Pulmonary artery endothelial cell (primary cell): ENCODE results near the gene MVD. TPM values are rescaled to one million over a fixed set of nuclear protein-coding genes. Genes with fewer than 3 reads are reported as not detected.
"Not testable (repeated sequence)": the region's sequence is repeated elsewhere in the genome, so short reads cannot be mapped to it uniquely, and the experiment has no call there.

Source experiments
- DNase-seq: peaks from one replicate; pipeline ENCODE4 v3.0.0-alpha.2; 2011; ENCODE audit warnings: low read depth, low spot score
- total RNA-seq: library from RNA; depleted of rRNA; stranded (reverse); fragments of >200 nt; gene quantifications from 2 replicates; pipeline ENCODE4 v1.2.3, GENCODE V29; 2014

The MVD gene
- total RNA-seq, 1 donor from 2014 or later: 67.3 TPM

DNA sequence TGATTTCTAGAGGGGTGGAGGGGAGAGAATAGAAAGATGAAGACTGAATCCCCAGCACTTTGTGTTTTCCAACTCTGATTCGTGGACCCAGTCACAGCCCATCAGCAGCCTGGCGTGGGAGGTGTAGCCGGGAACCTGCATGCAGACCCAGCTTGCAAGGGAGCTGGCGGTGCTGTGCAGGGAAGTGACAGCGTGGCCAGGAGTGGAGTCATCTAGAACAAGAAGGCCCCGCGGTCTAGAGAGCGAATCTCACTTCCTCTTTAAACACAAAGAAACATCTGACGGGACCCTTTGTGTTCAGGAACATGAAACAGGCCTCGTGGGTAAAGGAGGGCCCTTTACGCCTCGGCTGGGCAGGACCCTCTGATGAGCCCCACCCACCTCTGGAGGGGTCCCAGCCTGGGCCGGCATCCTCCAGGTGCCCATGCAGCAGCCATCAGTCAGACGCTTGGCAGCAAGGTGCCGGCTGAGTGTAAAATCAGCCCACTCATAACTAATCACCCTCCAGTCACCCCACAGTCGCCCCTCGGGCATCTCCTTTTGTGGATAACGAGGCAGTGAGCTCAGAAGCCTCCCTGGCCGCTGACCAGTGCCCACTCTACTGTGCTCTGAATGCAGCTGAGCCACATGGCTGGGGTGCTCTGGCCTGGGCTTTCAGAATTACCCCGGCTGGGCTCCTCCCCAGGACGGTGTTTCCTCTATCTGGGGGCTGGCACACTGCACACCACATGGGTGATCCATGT lies 19.0 kb upstream of the MVD start:
- DNase-seq: no peak

DNA sequence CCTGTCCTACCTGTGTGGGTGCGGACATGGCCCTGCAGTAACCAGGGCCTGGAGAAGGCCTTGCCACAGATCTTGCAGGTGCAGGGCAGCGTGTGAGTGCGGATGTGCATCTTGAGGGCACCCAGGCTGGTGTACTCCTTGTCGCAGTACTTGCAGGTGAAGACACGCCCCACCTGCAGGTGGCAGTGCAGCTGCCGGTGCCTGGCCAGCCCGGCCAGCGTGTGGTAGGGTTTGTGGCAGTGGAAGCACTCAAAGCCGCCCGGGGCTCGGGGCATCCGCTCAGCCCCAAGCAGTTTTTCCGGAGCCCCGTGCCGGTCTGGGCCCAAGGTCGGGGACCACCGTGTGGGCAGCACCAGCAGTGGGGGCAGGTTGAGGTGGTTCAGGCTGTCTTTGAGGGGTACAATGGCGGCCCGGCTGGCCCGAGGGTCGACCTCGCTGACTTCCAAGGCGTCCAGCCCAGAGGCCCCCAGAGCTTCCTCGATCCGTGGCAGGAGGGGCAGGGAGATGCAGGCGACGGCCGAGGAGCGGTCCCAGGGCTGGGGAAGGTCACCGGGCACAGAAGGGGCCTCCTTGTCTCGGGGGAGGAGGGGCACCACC lies 18.3 kb upstream of the MVD start:
- no peak for DNase-seq

DNA sequence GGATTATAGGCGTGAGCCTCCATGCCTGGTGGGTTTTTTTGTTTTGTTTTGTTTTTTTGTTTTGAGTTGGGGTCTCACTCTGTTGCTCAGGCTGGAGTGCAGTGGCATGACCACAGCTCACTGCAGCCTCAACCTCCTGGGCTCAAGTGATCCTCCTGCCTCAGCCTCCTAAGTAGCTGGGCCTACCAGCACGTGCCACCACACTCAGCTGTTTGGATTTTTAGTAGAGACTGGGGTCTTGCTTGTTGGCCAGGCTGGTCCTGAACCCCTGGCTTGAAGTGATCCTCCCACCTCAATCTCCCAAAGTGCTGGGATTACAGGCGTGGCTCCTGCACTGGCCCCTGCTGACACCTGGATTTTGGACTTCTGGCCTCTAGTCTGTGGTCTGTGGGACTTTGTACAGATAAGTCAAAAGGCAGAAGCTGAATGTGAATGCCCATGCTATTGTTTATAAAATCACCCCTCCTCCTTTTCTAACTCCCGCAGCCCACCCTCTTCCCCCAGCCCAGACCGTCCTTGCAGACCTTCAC lies 17.7 kb upstream of the MVD start:
- DNase-seq: no peak

DNA sequence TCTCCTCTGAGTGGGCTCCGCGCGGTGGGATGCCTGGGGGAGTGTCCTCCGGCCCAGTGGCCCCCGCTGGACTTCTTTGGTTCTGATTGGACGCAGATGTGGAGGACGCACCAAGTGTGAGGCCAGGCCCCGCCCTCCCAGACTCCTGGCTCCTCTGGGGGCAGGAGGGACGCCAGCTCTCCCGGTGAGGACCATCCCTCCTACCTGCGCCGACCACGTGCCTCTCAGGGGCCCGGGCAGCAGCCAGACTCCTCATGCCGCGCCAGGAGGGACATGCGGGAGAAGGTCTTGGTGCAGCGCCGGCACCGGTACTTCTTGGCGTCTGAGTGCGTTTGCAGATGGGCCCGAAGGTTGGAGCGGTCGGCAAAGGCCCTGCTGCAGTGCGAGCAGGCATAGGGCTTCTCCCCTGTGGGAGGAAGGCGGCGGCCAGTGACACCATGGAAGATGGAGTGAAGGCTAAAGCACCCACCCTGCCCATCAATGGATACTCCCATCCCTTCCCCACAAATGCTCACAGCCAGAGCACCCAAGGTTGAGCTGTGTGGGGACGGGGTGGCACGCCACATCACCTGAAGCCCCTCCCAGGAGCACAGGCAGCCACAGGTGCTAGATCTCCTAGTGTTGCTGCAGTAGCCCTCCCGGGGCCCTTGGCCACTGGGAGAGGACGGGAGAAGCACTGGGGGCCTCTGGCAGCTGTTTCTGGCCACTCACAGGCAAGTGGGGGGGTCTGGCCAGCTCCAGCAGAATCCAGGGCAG lies 15.5 kb upstream of the MVD start:
- no peak for DNase-seq

DNA sequence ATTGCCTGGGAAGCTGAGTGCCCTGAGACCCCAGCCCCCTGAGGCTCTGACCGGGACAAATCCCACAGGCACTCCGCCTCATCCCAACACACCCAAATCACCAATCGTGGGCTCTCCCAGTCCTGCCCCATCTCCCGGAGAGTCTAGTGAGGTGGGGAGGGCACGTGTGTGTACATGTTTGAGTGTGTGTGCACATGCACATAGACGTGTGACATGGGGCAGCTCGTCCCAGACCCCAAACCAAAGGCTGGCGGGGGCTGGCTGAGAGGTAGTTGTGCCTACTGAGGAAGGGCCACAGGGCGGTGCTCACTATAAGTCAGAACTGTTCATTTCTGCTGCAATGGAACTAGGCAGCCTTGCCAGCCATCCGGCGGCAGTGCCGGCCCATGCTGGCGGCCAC lies 14.8 kb upstream of the MVD start:
- DNase-seq: no peak

DNA sequence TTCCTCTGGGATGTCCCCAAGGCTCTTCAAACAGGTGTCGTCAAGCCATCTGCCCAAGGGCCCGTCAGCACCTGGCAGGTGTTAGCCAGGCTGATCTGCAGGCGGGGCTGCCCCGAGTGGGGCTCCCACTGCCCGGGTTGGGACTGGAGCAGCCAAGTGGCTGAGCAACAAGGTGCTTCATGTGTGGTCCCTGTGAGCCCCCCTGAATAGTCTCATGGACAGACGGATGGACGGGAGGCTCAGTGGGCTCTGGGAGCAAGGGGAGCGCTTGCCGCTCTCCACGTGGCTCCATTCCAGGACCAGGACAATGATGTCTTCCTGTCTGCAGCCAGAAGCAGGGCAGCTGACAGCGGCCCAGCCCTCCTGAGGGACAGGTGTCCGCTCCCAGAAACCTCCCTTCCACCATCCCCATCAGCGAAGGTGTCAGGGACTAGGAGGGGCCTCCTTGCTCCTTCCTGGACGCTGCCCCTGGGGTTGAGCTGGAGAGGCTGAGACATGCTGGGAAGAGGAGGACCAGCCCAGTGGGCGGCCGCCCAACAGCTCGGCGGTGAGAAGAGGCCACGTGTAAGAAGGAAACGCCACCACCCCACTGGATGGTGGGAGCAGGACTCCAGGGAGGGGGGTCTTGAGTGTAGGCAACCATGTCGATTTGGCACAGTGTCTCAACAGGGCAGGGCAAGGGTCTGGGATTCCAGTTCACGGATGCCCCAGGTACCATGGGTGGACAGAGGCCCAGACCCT lies 13.8 kb upstream of the MVD start:
- DNase-seq: no peak

DNA sequence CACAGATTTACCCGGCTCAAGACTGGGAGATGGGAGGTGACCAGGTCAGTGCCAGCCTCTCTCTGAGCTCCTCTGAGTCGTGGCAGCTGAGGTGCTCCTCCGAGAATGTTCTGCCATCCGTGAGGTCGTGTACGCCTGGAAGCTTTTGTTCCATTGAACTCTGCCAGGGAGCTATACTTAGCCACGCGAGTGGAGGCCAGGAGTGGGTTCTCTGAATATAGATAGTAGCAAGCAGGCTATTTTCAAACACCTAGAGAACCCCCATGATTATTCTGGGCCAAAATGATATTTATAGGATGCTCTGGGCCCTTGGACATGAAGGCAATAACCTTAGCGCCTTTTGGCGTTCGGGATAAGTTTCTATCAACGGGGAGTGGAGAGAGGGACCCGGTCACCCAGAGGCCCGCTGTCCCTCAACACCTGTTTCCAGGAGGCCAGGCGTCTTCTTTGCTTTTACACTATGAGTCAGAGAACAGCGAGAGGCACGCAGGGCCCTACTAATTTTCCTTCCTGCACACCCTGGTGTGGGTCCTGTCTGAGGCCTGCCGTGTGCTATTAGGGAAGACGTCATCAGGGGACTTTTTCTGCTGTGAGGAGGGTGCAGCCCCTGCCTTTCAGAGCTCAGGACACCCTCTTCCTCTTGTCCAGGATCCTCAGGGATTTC lies 11.0 kb upstream of the MVD start:
- no peak for DNase-seq

DNA sequence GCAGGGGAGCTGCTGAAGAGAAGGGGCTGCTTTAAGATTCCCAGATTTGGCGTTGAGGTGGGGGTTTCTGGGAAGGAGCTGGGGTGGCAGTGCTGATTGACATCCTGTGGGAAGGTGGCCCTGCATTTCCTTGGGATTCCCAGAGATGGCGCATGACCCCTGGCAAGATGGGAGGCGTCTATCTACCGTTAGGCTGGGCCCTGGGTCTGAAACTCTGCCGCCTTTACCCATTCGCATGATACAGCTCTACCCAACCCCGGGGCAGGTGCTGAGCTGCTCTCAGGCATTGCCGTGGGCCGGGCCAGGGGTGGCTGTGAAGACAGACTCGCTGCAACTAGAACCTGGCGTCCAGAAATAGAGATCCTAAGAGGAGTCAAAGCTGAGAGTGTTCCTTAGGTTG lies 9.9 kb upstream of the MVD start:
- no peak for DNase-seq

DNA sequence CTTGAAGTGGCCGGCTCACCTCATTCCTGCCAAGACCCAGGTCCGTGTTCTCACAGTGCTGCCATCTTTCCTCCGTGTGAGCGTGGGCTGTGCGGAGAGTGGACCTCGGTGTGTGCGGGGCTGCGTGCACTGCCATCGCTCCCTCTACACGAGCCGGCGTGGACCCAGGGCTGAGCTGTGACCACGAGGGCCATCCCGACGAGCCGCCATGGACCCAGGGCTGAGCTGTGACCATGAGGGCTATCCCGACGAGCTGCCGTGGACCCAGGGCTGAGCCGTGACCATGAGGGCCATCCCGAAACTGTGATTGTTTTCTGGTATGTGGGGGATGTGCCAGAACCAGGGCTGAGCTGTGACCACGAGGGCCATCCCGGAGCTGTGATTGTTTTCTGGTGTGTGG lies 8.9 kb upstream of the MVD start:
- no peak for DNase-seq

DNA sequence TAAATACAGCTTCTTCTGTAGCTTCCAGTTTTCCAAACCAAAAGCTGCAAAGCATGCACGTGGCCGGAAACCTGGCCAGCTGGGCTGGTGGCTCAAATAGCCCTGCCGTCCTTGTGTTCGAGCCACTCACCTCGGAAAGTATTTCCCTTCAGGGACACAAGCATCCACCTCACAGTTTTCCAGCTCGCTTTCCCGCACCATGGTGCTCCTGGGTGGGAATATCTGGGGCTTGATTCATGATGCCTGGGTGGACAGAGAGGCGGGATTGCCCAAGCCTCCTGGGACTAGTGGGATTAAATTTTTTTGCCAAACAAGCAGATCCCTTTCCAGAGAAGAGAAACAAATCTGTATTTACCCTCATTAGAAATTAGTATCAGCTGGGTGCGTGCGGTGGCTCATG lies 7.1 kb upstream of the MVD start:
- no peak for DNase-seq

DNA sequence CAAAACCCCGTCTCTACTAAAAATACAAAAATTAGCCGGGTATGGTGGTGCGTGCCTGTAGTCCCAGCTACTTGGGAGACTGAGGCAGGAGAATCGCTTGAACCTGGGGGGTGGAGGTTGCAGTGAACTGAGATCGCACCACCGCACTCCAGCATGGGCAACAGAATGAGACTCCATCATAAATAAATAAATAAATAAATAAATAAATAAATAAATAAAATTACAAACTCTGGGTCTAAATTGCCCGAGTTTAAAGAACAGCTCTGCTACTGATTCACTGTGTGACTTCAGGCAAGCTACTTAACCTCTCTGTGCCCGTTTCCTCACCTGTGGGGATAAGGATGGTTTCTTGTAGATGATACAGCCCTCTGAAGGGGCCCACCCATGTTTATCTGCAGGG lies 6.6 kb upstream of the MVD start:
- not testable (repeated sequence) for DNase-seq

DNA sequence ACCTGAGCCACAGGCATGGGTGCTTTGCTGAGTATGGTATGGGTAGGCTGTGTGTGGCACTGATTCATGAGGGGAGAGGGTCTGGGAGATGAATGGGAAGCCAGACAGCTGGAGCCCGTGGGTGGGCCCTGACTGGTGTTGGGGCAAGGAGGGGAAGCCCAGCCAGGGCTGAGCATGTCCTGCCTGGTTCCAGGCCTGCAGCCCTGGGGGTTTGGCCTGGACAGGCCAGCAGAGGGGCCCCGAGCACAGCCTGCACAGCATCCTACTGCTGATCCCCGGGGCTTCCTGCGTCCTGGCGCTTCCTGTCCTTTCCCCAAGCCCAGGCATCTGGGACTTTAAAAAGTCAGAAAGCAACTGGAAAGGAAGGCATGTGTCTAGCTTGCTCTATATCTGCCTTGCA lies 4.6 kb upstream of the MVD start:
- DNase-seq: no peak

DNA sequence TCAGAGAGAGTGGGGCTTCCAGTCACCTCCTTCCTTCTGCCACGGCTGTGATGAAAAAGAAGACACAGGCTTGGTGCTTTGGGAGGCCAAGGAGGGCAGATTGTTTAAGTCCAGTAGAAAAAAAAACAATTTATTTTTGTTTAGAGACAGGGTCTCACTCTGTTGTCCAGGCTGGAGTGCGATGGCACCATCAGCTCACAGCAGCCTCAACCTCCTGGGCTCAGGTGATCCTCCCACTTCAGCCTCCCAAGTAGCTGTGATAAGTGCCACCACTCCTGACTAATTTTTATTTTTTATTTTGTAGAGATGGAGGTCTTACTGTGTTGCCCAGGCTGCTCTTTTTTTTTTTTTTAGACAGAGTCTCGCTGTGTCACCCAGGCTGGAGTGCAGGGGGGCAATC lies 2.7 kb upstream of the MVD start:
- no peak for DNase-seq

DNA sequence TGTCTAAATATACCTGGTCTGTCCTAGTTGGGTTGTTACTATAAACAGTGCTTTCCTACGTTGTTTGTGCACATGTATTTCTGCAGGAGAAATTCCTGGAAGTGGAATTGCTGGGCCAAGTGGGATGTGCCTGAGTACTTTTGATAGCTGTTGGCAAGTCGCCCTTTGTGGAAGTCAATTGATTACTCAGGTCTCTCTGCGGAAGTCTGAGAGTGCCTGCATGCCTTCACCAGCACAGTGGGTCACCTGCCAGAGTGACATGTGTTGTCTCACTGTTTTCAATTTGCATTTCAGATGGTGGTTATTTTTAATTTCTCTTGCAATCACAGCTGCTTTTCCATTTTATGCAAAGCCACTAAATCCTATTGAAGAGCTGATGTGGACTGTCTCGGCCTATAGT lies 2.3 kb upstream of the MVD start:
- DNase-seq: peak; percentile 84

DNA sequence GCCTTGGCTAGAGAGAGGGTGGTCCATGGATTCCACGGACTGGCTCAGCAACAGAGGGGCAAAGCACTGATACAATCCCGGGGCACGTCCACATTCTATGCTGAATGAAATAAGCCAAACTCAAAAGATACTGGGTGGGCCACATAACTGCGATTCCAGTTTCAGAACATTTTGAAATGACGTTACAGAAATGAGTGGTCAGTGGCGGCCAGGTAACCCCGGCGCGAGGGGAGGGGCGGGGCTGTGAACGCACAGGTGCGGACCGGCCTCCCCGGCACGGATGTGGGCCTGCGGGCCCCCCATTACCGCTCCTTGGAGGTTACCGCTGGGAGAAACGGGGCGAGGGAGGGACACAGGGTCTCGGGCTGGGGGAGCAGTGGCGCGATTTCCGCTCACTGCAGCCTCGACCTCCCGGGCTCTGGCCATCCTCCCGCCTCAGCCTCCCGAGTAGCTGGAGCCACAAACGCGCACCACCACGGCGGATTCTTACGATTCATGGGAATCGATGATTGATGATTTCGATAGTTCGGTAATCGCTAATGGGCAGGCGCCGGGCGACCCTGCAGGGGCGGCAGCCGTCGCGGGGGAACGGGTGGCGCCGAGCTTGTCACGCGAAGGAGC lies 559 bp downstream of the MVD start:
- no peak for DNase-seq

DNA sequence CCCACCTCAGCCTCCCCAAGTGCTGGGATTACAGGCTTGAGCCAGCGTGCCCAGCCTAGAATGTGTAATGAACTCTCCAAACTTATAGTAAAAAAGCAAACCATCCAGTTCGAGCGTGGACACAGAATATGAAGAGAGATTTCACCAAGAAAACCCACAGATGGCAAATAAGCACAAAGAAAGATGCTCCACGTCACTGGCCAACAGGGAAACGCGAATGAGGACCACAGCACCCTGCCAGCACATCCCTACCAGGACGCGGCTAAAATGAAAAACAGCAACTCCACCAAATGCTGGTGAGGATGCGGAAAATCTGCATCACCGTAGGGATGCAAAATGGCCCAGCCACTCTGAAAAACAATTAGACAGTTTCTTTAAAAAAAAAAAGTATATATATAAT lies 1.4 kb downstream of the MVD start:
- DNase-seq: no peak

DNA sequence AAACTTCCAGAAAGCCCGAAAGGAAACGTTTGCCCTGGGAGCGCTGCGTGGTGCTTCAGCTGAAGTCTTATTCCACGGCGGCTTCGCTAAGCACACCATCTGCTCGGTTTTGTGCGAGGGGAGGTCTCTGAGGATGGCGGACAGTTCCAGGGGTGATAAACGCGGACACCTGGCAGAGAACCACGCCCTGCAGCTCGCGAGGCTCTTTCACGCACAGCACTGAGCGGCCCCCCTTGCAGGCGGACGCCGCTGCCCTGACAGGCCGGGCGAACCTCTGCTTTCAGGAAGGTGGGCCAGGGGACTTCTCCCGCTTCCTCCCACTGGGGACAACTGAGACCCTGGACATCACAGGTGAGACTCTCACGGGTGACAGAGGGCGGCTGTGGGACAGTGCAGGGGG lies 3.7 kb downstream of the MVD start:
- DNase-seq: no peak

DNA sequence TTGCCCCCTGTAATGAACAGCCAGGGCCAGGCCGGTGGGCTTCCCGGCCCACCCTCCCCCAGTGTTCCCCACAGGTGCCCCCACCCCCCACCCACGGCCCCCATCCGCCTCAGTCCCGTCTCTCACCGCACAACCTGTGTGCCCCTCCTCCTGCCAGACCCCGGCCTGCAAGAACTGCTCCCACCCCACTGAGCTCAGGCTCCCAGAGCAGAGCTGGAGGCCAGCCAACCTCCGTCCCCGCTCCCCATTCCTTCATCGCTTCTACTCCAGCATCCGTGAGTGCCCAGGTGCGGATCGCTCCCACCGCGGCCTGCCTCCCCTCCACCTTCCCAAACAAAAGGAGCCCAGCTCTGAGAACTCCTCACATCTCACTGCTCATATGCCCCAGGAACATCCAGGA lies 4.2 kb downstream of the MVD start:
- DNase-seq: no peak

DNA sequence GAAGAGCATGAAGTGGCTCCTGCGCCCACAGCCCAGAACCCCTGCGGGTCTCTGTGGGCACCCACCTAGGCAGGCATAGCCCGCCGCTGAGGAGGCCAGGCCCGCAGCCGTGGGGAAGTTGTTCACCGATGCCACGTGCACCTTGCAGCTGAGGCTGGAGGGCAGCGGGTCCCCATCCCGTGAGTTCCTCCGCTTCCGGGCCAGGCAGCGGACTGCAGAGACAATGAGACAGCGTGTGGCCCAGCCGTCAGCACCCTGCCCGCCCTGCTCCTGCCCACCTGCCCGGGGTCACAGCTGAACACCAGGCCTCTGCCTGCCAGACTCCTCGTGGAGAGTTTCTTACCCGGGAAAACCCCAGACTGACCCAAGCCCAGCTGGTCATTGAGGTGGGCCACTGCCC lies 5.5 kb downstream of the MVD start:
- no peak for DNase-seq

DNA sequence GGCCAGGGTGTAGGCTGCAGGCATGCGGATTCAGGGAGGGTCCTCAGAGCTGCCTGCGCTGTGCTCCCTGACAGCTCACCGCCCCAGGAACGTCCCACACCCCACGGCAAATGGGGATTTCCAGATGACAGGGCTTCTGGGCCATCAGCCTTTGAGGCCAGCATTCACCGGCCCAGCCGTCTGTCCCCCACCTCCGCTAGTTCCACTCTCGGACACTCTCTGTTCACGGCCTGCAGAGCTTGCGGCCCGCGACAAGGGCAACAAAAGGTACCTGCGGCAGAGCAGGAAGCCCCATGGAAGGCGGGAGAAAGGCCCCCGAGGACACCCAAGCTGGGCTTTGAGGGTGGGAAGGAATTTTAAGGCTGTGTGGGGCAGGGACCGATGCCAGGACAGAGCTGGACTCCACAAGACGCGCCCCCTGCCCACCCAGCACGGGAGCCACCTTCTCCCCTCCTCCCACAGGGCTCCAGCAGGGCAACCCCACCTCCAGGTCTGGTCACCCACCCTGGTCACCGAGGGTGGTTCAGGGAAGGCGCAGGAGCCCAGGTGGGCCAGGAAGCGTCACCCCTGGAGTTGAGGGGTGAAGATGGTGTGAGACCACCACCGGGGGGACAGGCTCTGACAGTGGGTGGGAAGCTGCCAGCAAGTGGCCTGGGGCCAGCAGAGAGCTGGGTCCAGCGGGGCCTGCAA lies 6.5 kb downstream of the MVD start:
- DNase-seq: no peak
